Fibroblast of the aortic adventitia (primary cell): ENCODE results near the gene CD160. TPM values are rescaled to one million over a fixed set of nuclear protein-coding genes. Genes with fewer than 3 reads are reported as not detected.

Experiments used
- DNase-seq: peaks from one replicate; pipeline ENCODE4 v3.0.0-alpha.2; 2010; ENCODE audit warnings: low read depth
- H3K4me3 ChIP-seq: 2 replicates; pipeline ENCODE4 v1.5.1; 2011; ENCODE audit warnings: low read depth, mild to moderate bottlenecking, control low read depth, low read length, moderate library complexity
- total RNA-seq: library from RNA; depleted of rRNA; stranded (reverse); fragments of >200 nt; gene quantifications from 2 replicates; pipeline ENCODE4 v1.2.3, GENCODE V29; 2012; ENCODE audit warnings: low replicate concordance
- TF ChIP-seq, protein P1 (sequence below): IDR thresholded peaks from 2 replicates; pipeline ENCODE4 v1.5.1; 2011; ENCODE audit warnings: mild to moderate bottlenecking, low read length, control low read depth, inconsistent platforms; ENCODE audit not compliant: insufficient read depth

Gene CD160
- total RNA-seq, 1 donor: not detected

DNA sequence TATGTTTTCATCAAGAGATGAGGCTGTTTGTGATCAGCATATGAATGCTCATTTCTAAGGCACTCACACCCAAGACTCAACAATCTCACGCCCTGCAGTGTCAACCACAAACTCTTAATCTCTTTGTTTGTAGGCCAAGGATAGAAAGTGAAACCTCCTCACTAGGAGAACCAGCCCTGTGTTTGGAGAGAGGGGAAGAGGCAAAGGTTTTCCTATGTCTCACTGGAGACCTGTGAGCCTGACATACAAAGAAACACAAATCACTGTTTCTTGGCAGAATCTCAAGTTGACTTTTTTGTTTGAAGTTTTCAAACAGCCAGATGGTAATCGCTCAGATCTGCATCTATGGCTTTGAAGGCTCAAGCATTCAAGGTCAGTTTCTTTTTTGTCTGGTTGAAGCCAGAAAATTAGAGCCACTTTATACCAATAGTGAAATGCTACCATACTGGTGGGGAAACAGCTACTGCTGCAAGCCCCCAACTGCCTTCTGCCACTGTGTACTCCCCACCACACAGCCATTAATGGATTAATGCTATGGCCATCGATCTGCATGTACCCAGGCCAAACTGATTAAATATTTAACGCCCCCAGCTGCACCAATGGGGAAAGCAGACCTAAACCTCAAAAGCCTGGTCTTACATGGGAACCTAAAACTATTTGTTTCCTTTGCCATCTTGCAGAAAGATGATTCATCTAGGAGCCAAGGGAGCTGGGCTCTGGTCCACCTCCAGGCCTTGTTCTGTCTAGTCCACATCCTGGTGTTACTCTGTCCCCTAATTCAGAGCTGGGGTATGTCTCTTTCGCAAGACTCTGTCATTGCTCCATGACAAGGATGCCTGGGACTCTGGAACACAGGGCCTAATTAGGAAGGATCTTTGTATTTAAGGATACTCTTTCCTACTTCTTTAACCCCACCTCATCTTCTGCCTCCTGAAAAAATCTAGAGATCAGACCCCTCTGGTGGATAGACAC is 28.4 kb upstream of the CD160 start:
- no peak overlapping the region for H3K4me3 ChIP-seq
- peak; percentile 61 for DNase-seq
- TF ChIP-seq, protein P1, sequence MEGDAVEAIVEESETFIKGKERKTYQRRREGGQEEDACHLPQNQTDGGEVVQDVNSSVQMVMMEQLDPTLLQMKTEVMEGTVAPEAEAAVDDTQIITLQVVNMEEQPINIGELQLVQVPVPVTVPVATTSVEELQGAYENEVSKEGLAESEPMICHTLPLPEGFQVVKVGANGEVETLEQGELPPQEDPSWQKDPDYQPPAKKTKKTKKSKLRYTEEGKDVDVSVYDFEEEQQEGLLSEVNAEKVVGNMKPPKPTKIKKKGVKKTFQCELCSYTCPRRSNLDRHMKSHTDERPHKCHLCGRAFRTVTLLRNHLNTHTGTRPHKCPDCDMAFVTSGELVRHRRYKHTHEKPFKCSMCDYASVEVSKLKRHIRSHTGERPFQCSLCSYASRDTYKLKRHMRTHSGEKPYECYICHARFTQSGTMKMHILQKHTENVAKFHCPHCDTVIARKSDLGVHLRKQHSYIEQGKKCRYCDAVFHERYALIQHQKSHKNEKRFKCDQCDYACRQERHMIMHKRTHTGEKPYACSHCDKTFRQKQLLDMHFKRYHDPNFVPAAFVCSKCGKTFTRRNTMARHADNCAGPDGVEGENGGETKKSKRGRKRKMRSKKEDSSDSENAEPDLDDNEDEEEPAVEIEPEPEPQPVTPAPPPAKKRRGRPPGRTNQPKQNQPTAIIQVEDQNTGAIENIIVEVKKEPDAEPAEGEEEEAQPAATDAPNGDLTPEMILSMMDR: no peak

DNA sequence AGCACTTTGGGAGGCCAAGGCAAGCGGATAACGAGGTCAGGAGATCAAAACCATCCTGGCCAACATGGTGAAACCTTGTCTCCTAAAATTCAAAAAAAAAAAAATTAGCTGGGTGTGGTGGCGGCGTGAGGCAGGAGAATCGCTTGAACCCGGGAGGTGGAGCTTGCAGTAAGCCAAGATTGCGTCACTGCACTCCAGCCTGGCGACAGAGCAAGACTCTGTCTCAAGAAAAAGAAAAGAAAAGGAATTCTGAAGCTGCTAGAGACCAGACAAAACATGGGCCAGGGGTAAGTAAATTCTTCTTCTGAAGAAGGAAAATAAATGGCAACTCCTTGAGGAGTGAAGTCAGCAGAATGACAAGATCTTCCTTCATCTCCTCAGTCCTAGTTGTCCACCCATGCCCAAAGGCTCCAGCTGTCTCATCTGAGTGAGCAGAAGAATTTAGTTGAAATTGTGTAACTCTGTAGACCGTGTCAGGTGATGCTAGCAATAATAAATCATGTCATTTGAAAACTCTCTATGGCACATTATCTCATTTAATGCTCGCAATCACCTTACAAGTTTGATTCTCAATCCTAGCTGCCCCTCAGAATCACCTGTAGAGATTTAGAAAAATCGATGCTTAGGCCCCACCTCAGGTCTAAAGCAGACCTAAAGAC is 26.4 kb upstream of the CD160 start:
- no peak overlapping the region for H3K4me3 ChIP-seq
- no peak for DNase-seq
- TF ChIP-seq, protein P1: no peak

DNA sequence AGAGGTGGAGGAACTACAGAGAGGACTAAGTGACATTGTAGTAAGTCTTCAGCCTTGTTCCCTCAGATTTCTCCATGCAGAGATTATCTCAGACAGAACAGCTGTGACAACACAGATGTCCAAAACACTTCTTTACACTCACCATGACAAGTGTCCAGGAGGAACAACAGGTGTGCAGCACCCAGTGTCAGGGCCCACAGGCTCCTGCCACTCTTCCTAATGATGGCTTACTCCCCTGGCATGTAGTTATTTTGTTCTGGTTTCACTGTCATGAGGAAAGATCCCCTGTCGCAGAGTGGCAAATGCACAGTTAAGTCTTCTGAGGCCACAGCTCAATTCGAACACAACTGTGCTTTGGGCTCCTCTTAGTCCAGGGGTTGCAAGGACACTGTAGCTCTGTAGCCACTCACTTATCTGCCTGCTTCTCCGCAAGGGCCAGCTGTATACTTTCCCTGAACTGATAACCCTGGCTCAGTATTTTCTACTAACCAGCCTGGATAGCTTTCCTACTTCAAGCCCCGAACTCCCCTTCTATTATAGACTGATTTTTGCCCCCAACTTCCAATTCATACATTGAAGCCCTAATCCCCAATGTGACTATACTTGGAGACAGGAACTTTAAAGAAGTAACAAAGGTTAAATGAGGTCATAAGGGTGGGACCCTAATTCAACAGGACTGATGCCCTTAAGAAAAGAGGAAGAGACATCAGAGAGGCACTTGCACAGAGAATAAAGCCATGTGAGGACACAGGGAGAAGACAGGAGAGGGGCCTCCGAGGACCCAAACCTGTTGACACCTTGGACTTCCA is 23.3 kb upstream of the CD160 start:
- no peak overlapping the region for H3K4me3 ChIP-seq
- TF ChIP-seq, protein P1: no peak
- DNase-seq: no peak

DNA sequence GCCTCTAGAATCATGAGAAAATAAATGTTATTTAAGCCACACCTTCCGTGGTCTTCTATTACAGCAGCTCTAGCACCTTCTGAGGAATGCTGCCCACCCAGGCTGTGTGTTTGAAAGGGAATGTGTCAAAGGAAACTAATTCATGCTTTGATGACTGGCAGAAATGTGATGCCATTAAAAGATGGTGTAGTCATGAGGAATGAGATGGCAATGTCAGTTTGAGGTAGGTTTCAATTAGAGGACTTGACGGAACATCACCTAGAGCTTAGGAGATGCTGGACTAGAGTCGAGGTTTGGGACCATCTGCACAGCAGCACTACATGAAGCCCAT is 22.7 kb upstream of the CD160 start:
- no peak for DNase-seq
- TF ChIP-seq, protein P1: no peak
- H3K4me3 ChIP-seq: no peak overlapping the region

DNA sequence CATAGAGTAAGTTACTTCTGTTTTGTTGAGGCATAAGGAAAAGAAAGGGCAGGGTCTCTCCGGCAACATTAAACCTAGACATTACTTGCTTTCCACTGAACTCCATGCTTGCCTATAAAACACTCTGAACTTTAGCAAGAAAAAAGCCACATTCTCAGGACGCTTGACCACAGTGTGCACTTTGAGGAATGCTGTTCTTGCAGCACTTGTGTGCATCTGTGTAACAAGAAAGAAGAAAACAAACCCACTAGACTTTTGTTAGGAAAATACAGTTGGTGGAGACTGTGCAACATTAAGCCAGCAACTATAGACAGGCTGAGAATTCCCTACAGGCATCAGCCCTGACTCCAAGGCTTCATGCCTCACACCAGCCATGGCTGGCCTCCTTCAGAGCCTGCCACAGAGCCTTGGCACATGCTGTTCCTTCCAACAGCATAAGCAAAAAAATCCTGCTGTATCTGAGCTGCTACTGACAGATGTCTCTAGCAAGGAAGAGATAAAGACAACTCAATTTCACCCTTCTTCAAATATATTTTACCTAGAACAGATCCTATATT is 17.9 kb upstream of the CD160 start:
- TF ChIP-seq, protein P1: no peak

DNA sequence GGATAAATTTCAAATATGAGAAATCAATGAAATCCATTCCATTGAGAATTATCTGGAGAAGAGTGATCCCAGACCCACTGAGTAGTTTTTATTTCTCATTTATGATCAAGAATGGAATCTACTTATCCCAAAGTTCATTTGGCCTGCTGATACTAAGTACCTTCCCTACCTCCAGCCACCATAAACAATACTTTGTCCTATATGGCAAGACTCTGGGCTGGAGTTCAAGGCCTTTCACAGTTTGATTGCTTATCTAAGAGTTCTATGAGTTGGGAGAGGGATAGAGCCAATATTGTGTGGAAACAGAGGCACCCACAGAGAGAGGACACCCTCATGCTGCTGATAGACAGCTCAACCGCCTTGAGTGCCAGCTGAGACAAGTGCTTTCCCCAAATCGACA is 17.2 kb upstream of the CD160 start:
- no peak for DNase-seq
- H3K4me3 ChIP-seq: no peak overlapping the region
- TF ChIP-seq, protein P1: no peak

More for the DNA sequence above, 17.9 kb upstream of the CD160 start:
- no peak overlapping the region for H3K4me3 ChIP-seq
- DNase-seq: no peak
